ENCODE data around the gene HOMEZ. TPM values are rescaled to one million over a fixed set of nuclear protein-coding genes. Genes with fewer than 3 reads are reported as not detected.
"Not testable (repeated sequence)": the region's sequence is repeated elsewhere in the genome, so short reads cannot be mapped to it uniquely, and the experiment has no call there.

The HOMEZ gene
- total RNA-seq, 1 donor from 2014 or later: 8.0 TPM

DNA sequence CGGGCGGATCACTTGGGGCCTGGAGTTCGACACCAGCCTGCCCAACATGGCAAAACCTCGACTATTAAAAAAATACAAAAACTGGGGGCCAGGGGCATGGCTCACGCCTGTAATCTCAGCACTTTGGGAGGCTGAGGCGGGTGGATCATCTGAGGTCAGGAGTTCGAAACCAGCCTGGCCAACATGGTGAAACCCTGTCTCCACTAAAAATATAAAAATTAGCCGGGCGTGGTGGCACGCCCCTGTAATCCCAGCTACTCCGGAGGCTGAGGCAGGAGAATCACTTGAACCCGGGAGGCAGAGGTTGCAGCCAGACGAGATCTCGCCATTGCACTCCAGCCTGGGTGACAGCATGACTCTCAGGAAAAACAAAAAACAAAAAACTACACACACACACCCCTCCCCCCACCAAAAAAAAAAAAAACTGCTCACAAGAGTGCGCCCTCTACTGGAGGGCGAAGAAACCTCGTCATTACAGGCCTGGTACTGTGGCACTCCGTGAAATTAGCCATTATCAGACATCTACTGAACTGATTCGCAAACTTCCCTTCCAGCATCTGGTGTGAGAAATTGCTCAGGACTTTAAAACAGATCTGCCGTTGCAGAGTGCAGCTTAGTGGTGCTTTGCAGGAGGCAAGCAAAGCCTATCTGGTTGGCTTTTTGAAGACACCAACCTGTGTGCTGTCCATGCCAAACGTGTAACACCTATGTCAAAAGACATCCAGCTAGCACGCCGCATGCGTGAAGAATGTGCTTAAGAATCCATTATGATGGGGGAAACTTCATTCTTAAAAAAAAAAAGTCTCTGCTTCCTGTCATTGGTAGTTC is 9.0 kb upstream of the HOMEZ start:
- intact Hi-C loops (cut with DNase I): loop anchor here (5.0 kb wide), 1 partner anchor 173 kb away; no protein-coding TSS in a partner anchor
- peak; percentile 68 for ATAC-seq
- DNase-seq (ENCODE audit: missing footprints): no peak

DNA sequence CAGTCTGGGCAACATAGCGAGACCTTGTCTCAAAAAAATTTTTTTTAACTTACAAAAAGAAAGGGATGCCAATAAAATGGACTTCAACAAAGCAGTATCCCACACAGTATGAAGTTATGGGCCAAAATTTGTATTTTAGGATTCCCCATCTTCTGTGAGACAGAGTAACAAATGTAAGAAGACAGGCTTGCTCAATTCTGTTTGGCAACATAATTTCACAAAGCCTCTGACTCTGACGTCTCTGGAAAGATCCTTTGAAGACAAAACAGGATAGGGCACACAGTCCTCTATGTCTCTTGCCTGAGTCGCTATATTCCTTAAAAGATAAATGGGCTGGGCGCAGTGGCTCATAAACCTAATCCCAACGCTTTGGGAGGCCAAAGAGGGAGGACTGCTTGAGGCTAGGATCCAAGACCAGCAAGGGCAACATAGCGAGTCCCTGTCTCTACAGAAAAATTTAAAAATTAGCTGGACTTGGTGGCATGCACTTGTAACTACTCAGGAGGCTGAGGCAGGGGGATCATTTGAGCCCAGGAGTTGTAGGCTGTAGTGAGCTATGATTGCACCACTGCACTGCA is 1.1 kb upstream of the HOMEZ start:
- no peak for ATAC-seq
- DNase-seq (ENCODE audit: missing footprints): no peak
- intact Hi-C loops (cut with DNase I): loop anchor here (1.0 kb wide), 1 partner anchor 9 kb away; no protein-coding TSS in a partner anchor

DNA sequence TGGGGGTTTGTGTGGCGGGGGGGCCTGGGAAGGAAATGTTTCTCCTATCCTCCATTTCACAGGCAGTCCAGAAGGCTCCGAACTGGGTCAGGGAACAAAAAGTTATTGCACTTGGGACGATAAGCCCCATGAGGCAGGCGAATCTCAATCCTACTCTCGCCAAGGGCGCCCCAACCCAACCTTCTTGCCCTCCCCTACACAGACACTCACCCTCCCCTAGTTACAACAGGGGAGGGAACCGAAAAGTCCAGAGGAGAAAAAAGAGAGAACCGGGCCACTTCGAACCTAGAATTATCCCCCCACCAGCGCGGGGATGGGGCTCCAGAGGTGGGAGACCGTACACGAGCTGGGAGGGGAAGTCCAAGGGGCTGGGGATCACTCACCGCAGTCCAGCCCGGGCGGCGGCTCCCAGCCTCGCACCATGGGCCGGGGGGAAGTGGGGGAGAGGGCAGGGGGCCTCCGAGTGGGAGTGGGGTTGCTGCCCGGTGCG is 357 bp downstream of the HOMEZ start:
- peak; percentile 32 for ATAC-seq
- intact Hi-C loops (cut with DNase I): loop anchor here (1.0 kb wide), 1 partner anchor 11 kb away; no protein-coding TSS in a partner anchor

DNA sequence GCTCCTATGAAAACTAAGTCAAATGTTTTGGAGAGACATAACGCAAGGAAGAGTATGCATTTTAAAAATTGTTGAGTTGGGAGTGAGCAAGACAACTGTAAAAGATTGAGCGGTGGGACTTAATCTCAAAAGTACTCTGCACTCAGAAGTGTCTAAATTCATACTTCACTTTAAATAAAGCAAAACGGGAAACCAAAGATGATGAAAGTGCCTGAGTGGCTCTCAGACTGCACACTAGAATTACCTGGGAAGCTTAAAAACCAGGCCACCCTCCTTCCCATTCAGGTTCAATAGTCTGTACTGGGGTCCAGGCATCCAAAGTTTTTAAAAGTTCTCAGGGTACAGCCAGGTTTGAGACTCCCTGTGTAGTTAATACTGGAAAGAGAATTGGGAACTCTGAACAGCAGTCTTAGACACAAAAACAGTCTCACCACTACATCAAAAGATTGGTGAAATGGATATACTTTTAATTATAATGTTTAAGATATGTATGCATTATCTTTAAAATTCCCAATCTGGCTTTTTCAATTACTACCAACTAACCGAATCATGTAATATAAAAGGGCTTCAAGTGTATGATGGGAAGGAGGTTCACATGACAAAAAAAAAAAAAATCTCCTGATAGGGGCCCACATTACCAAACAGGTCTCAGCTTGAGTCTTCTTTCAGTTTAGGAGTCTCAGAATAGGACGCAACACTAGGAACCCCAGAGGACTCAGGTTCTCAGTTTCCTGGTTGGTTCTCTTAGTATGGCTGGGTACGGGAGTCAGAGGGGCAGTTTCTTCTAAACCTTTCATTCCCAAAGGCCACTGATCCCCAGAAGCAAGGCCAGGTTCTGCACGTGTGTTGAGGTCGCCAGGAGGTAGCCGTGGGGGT is 1.0 kb downstream of the HOMEZ start:
- DNase-seq (ENCODE audit: missing footprints) (no peak), ATAC-seq (no peak)
- intact Hi-C loops (cut with DNase I): no loop called here

More for the DNA sequence above, 357 bp downstream of the HOMEZ start:
- no peak for DNase-seq (ENCODE audit: missing footprints)

DNA sequence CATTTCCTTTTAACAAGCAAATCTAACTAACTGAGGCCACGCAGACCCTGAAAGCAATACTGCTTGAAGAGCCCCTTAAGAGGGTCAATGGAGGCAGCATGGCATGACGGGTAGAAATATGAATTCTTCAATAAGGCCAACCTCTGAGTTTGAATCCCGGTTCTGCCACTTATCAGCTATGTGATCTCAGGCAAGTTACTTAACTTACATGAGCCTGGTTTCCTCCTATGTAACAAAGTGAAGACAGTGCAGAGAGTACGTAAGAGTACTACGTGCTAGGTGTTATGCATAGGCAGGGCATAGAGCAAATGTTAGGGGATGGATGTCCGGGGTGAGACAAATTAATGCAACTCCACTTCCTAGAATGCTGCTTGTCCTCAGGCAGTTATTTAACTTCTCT is 4.7 kb downstream of the HOMEZ start:
- DNase-seq (ENCODE audit: missing footprints) (no peak), ATAC-seq (no peak)
- intact Hi-C loops (cut with DNase I): no loop called here

DNA sequence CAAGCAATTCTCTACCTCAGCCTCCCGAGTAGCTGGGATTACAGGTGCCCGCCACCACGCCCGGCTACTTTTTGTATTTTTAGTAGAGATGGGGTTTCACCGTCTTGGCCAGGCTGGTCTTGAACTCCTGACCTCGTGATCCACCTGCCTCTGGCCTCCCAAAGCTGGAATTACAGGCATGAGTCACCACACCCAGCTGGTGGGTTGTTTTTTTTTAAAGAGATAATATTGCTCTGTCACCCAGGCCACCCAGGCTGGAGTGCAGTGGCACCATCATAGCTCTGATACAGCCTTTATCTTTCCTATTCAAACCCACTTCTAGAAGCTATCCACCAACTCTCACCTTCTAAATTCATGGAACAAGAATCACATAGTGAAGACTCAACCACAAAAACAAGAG is 8.0 kb downstream of the HOMEZ start:
- ATAC-seq; DNase-seq (ENCODE audit: missing footprints); intact Hi-C loops (cut with DNase I): not testable (repeated sequence)

DNA sequence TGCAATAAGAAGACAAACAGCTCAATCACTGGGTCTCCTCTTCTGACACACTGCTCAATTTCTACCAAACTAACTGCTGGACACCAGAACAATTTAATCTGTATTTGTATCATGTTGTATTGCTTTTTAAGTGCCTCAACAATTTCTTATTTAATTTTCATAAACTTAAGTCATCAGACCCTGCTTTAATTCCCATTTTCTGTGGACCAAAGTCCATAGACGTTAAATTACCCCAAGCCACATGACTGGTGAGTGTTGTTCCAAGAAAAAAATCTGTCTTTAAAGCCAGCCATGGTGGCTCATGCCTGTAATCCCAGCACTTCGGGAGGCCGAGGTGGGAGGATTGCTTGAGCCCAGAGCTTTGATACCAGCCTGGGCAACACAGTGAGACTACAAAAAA is 8.7 kb downstream of the HOMEZ start:
- no peak for ATAC-seq
- DNase-seq (ENCODE audit: missing footprints): no peak
- intact Hi-C loops (cut with DNase I): no loop called here

DNA sequence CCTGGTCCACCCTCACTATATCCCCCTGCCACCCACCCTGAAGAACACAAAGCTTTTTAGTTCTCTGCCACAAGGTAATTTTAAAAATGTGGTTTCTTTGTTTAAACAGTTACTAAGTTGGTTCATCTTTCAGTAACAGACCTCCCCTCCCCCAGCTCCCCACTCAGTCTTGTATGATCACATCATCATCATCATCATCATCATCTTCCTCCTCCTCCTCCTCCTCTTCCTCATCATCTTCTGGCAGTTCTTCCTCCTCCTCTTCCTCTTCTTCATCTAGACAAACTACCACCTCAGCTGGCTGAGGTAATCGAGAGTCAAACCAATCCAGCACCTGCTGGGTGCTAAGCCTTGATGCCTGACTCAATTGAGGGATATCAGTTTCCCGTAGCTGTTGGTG is 10.5 kb downstream of the HOMEZ start:
- intact Hi-C loops (cut with DNase I): no loop called here
- no peak for DNase-seq (ENCODE audit: missing footprints)
- ATAC-seq: no peak

DNA sequence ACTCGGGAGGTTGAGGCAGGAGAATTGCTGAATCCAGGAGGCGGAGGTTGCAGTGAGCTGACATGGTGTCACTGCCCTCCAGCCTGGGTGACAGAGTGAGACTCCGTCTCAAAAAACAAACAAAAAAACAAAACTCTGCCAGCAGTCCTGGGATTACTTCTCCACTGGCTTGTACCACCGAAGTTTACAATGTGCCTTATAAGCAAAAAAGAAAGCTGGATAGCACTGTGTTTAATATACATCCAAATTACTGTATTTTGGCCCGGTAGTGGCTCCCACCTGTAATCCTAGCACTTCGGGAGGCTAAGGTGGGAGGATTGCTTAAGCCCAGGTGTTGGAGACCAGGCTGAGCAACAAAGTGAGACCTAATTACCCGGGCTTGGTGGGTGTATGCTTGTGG is 16.7 kb downstream of the HOMEZ start:
- no peak for DNase-seq (ENCODE audit: missing footprints)
- no peak for ATAC-seq
- intact Hi-C loops (cut with DNase I): loop anchor here (5.0 to 10.0 kb wide), 2 partner anchors 108 to 296 kb away; partner anchors contain the start of genes AP1G2 and CMTM5

DNA sequence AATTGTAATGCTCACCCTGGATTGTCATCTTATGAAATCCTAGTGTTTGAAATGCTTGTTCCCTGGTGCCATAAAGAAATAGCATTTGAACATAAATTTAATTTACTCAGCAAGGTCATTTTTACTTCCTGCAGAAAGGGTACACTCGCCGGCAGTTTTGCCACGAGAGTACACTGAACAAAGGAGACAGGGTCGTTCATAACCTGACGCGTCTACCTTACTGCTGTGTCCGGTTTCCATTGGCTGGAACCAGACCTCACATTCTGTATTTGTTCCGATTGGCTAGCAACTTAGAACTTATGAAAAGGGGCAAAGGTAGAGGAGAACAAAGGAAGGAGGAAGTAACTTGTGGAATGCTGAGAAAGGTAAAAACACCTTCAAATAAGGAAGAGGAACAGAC is 25.1 kb downstream of the HOMEZ start:
- ATAC-seq; DNase-seq (ENCODE audit: missing footprints): not testable (repeated sequence)
- intact Hi-C loops (cut with DNase I): loop anchor here (10.0 kb wide), 1 partner anchor 304 kb away; the partner anchor contains the start of gene AP1G2

DNA sequence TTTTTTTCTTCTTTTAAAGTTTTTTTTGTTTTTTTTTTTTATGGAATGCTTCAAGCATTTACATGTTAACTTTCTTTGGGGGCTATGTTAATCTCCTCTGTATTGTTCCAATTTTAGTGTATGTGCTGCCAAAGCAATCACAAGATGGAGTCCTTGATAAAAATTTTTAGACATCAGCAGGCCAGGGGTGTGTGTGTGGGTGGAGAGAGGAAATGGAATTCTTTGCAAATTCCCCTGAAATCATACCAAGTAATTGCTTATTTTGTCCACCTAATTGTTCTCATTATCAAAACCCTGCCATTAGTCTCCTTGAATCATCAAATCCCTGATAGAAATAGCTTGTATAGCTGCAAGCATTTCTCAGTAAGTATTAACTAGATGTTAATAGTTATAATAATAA is 26.5 kb downstream of the HOMEZ start:
- ATAC-seq: no peak

DNA sequence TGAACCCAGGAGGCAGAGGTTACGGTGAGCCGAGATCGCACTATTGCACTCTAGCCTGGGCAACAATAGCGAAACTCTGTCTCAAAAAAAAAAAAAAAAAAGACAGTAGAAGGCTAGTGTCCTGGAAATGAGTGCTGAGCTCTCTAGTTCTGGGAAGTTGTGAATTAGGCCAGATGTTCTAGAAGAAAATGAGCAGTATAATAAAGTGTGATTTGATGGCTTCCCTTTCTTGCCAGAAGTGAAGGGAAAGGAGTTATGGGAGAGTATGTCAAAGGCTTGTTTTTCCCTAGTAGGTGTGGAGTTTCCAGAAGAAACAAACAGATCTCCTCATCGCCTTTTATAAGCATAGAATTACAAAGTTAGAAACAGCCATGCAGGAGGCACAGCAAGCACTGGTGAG is 27.7 kb downstream of the HOMEZ start:
- no peak for DNase-seq (ENCODE audit: missing footprints)
- intact Hi-C loops (cut with DNase I): no loop called here
- ATAC-seq: no peak

More for the DNA sequence above, 26.5 kb downstream of the HOMEZ start:
- no peak for DNase-seq (ENCODE audit: missing footprints)
- intact Hi-C loops (cut with DNase I): no loop called here

DNA sequence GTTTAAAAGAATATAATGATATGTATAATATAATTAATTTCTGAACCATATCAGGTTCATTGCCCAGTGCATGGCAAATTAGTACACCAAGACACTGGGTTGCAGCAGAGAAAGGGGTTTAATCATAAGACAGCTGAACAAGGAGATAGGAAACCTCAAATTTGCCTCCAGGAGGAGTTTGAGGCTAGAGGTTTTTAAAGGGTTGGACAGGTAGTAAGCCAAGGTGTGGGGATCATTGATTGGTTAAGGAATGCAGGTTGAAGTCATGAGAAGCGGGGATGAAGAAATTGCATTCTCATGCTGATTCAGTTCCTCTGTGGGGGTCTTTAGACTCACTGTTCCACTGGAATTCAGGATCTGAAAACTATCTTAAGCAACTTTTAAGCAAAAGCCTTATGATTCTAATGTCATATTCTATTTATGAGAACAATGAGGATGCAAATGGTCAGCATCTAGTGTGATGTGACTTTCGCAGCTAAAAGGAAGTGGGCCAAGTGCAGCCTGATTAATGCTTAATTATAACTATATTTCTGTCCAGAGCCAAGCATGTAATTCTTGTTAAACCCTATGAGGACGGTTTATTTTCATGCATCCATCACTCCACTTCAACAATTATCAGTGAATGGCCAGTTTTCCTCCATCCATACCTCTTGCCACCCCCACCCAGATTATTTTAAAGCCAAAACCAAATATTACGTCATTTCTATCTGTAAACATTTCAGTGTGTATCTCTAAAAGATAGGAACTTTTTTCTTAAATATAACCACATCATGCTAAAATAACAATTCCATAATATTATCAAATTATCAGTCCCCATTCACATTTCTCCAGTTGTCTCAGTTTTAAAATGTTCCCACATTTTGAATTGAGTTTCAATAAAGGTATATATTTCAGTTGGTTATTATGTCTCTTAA is 33.3 kb downstream of the HOMEZ start:
- DNase-seq (ENCODE audit: missing footprints) (no peak), ATAC-seq (no peak)
- intact Hi-C loops (cut with DNase I): no loop called here

DNA sequence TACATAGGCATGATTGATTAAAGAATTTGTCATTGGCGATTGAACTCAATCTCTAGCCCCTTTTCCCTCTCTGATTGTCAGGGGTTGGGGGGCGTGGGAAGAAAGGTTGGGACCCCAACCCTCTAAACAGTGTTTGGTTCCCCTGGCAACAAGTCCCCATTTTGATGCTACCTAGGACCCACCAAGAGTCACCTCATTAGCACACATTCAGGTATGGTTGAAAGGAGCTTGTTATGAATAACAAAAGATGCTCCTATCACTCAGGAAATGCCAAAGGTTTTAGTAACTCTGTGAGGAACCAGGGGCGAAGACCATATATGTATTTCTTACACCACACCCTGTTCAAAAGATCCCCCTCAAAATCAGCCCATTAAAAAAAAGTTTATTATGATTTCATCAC is 33.9 kb downstream of the HOMEZ start:
- intact Hi-C loops (cut with DNase I): no loop called here

DNA sequence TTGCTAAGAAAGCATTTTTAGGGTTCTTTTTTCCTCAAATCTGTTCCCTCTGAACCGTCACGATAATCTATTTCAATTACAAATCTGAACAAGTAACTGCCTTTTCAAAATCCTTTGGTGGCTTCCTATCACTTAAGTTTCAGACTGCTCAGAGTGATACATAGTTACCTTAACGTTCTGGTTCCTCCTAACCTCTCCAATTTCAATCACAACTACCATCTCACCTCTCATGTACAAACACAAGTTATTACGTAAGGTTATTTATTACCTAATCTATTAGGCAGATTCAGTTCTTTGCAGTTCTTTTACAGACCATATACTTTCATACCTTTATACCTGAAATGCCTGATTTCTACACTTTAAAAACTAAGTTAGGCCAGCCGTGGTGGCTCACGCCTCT is 36.1 kb downstream of the HOMEZ start:
- intact Hi-C loops (cut with DNase I): no loop called here
- DNase-seq (ENCODE audit: missing footprints) (no peak), ATAC-seq (no peak)

More for the DNA sequence above, 33.9 kb downstream of the HOMEZ start:
- ATAC-seq (no peak), DNase-seq (ENCODE audit: missing footprints) (no peak)

DNA sequence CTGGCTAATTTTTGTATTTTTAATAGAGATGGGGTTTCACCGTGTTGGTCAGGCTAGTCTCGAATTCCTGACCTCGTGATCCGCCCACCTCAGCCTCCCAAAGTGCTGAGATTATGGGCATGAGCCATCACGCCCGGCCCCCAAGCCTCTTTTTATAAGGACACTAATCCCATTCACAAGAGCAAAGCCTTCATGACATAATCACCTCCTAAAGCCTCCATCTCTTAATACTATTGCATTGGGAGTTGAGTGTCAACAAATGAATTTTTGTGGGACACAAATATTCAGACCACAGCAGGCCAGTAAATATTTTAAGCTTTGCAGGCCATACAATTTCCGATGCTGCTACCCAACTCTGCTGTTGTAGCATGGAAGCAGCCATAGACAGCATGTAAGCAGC is 37.3 kb downstream of the HOMEZ start:
- ATAC-seq: no peak
- DNase-seq (ENCODE audit: missing footprints): no peak
- intact Hi-C loops (cut with DNase I): no loop called here

DNA sequence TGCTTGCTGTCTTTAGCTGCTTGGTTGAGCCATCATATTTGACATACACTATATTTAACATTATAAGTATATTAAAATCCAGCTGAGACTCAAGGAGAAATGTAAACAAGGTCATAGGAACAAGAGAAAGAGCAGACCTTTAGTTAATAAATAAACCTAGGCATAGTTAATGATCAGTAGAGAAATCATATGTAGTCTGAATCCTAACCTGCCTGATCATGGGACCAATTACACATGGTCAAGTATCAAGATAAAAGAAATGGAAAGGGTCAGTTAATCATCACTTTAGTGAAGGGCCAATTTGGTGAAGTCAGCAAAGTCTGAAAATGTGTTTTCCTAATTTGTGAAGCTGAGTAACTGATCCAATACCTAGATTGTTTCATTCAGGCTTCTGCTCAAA is 40.6 kb downstream of the HOMEZ start:
- no peak for ATAC-seq

DNA sequence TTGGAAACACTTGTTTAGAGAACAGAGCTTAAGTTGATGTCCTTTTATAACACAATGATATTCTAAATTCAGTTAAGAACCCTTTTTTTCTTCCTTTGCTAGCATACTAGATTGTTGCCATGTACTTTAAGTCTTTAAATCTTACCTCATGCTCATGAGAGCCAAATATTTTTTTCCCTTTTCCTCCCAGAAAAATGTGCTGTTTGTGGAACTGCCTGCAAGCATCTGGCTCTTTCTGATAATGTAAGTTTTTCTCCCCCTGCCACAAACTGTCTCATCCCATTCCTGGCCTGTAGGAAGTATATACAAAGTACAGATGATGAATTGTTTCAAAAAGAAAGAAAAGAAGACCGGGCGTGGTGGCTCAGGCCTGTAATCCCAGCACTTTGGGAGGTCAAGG is 42.9 kb downstream of the HOMEZ start:
- ATAC-seq (no peak), DNase-seq (ENCODE audit: missing footprints) (no peak)
- intact Hi-C loops (cut with DNase I): no loop called here

More for the DNA sequence above, 40.6 kb downstream of the HOMEZ start:
- intact Hi-C loops (cut with DNase I): no loop called here
- no peak for DNase-seq (ENCODE audit: missing footprints)
